Mammary epithelial cell (primary cell): ENCODE results near the gene PLB1.

ENCODE experiments used
- CTCF ChIP-seq, 2 donors: IDR thresholded peaks in 1 of 2; conservative IDR thresholded peaks in 1 of 2; 2 replicates each; pipeline ENCODE4 v1.5.1; 2011 to 2012; ENCODE audit warnings: inconsistent platforms in 2 of 2, low read length in 2 of 2, mild to moderate bottlenecking in 2 of 2, control low read depth in 1 of 2, low read depth in 1 of 2; ENCODE audit not compliant: insufficient read depth in 1 of 2; ENCODE audit errors: extremely low read depth in 1 of 2
- EZH2 ChIP-seq: IDR thresholded peaks from 2 replicates; pipeline ENCODE4 v1.6.1; 2012; ENCODE audit warnings: low read length, inconsistent platforms, borderline replicate concordance

GRCh38 chr2:28577791-28578680 lies 82.2 kb downstream of the PLB1 start:
- TF ChIP-seq CTCF (conservative IDR thresholded peaks at IDR 0.05 in 1 of 2, IDR thresholded peaks at IDR 0.05 in 1 of 2; ENCODE audit: extremely low read depth in 1 of 2, insufficient read depth in 1 of 2, low read depth in 1 of 2, low read length in 2 of 2) (no peak), EZH2 (no peak)
